Fibroblast of skin of right quadriceps (primary cell): ENCODE measurements around the gene SLC7A1.

Experiments
- DNase-seq: peaks from one replicate; pipeline ENCODE4 v3.0.0-alpha.2; 2013

Gene SLC7A1

GRCh38 chr13:29507356-29507755 is 88.1 kb downstream of the SLC7A1 start:
- no peak for DNase-seq

GRCh38 chr13:29505950-29506349 is 89.5 kb downstream of the SLC7A1 start:
- no peak for DNase-seq

- DNase-seq: no peak
Measured at GRCh38 chr13:29505511-29505910, 90.0 kb downstream of the SLC7A1 start.

- no peak for DNase-seq
Measured at GRCh38 chr13:29504691-29505090, 90.8 kb downstream of the SLC7A1 start.

GRCh38 chr13:29503041-29503837 is 92.2 kb downstream of the SLC7A1 start:
- DNase-seq: peak; percentile 30

GRCh38 chr13:29502391-29503008 is 93.0 kb downstream of the SLC7A1 start:
- no peak for DNase-seq

GRCh38 chr13:29501674-29502073 is 93.8 kb downstream of the SLC7A1 start:
- no peak for DNase-seq

GRCh38 chr13:29500386-29500785 is 95.1 kb downstream of the SLC7A1 start:
- no peak for DNase-seq

- no peak for DNase-seq
Measured at GRCh38 chr13:29499506-29500165, 95.9 kb downstream of the SLC7A1 start.

GRCh38 chr13:29498426-29499040 is 97.0 kb downstream of the SLC7A1 start:
- no peak for DNase-seq

GRCh38 chr13:29497137-29497654 is 98.3 kb downstream of the SLC7A1 start:
- peak; percentile 57 for DNase-seq

- no peak for DNase-seq
Measured at GRCh38 chr13:29496241-29496712, 99.2 kb downstream of the SLC7A1 start.

GRCh38 chr13:29494520-29494919 is 101.0 kb downstream of the SLC7A1 start:
- DNase-seq: no peak

GRCh38 chr13:29493796-29494195 is 101.7 kb downstream of the SLC7A1 start:
- DNase-seq: no peak

GRCh38 chr13:29491248-29491647 is 104.2 kb downstream of the SLC7A1 start:
- DNase-seq: no peak

- no peak for DNase-seq
Measured at GRCh38 chr13:29490561-29490885, 105.0 kb downstream of the SLC7A1 start.

- DNase-seq: no peak
Measured at GRCh38 chr13:29489650-29490560, 105.6 kb downstream of the SLC7A1 start.

GRCh38 chr13:29487466-29488454 is 107.7 kb downstream of the SLC7A1 start:
- no peak for DNase-seq

- no peak for DNase-seq
Measured at GRCh38 chr13:29486551-29486950, 108.9 kb downstream of the SLC7A1 start.

- DNase-seq: no peak
Measured at GRCh38 chr13:29484796-29485195, 110.7 kb downstream of the SLC7A1 start.

- no peak for DNase-seq
Measured at GRCh38 chr13:29484236-29484635, 111.3 kb downstream of the SLC7A1 start.
